ENCODE results near the gene STAC2.

Gene STAC2

DNA sequence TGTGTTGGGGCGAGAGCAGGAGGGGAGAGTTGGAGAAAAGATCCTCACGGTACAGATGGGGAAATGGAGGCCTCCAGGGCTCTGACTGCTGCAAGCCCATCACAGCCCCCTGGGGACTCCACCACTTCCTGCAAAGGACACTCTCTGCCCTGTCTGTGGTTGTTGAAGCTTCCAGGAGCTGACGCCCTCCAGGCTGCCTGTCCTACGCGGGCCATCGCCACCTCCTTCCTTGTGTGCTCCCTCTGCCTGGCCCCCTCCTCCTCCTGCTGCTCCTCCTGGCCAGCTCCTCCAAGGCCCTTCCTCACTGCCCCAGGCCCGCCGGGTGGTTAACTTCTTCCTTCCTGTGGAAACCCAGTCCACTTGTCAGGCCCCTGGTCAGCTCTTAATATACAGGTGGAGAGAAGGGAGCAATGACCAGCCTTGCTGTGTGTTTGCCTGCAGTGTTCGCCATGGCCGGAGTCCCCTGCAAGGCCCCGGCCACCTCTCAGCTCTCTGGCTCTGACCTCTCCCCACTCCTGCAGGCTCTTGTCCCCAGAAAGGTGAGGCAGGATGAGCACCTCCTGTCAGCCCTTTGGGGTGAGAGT is 18.4 kb upstream of the STAC2 start:
- no peak for DNase-seq
- no peak overlapping the region for H3K9ac ChIP-seq (ENCODE audit: low read length)
- H4K20me1 ChIP-seq (ENCODE audit: insufficient read depth, low read length), result no peaks in the 10 kb centered on the region
- no peak overlapping the region for H2AFZ ChIP-seq (ENCODE audit: low read length)
- H3K9me3 ChIP-seq (replicated peaks; ENCODE audit: insufficient read depth, low read length), result no peaks in the 10 kb centered on the region
- no peak for TF ChIP-seq CTCF (IDR thresholded peaks at IDR 0.05; ENCODE audit: low read length)
- no peak for TF ChIP-seq EZH2 (optimal IDR thresholded peaks at IDR 0.05; ENCODE audit: low read depth, low read length)
- TF ChIP-seq EZH2phosphoT487 (IDR thresholded peaks at IDR 0.05; ENCODE audit: low read length), result no peak
- H3F3A ChIP-seq (ENCODE audit: insufficient read depth, low read length), result no peaks in the 10 kb centered on the region
- no peak overlapping the region for H3K27ac ChIP-seq (ENCODE audit: low read length)
- H3K27me3 ChIP-seq (replicated peaks; ENCODE audit: insufficient read depth, low read length), result no peaks in the 10 kb centered on the region
- 0 out of 2 replicates have a peak, but pooled peaks cover 4% of the 10 kb centered on the region for H3K4me1 ChIP-seq (ENCODE audit: low read length)
- H3K4me3 ChIP-seq (ENCODE audit: low read length), result no peak overlapping the region
- H3K9me2 ChIP-seq (replicated peaks; ENCODE audit: insufficient read depth, low read length), result no peaks in the 10 kb centered on the region
- H3K4me2 ChIP-seq (ENCODE audit: low read depth, low read length), result no peak overlapping the region
- H3K36me3 ChIP-seq (replicated peaks; ENCODE audit: insufficient read depth, low read length), result no peaks in the 10 kb centered on the region
- H3K79me2 ChIP-seq (ENCODE audit: low read length), result no peaks in the 10 kb centered on the region

DNA sequence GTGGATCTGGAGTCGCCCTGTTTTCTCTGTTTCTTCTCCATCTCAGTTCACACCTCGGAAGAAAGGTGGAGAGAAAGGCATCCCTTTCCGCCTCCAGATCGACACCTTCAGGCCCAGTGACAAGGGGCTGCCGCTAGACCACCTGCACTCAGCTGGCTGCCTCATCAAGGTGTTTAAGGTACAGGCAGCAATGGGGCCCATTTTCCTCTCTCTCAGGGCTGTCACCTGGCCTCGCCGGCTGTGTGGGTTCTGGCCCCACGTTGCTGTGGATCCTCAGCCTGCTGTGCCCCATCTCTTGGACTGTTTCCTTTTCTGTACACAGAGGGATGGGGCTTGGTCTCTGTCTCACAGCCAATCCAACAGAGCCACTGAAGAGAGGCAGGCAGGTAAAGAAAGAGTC is 17.4 kb upstream of the STAC2 start:
- Histone ChIP-seq H3K27ac (ENCODE audit: low read length) (no peak overlapping the region), H3K9me2 (replicated peaks; ENCODE audit: insufficient read depth, low read length) (no peaks in the 10 kb centered on the region), H4K20me1 (ENCODE audit: insufficient read depth, low read length) (no peaks in the 10 kb centered on the region), H3K27me3 (replicated peaks; ENCODE audit: insufficient read depth, low read length) (no peaks in the 10 kb centered on the region), H2AFZ (ENCODE audit: low read length) (no peak overlapping the region), H3K9ac (ENCODE audit: low read length) (no peak overlapping the region), H3K4me1 (ENCODE audit: low read length) (0 out of 2 replicates have a peak, but pooled peaks cover 4% of the 10 kb centered on the region), H3K36me3 (replicated peaks; ENCODE audit: insufficient read depth, low read length) (no peaks in the 10 kb centered on the region), H3K9me3 (replicated peaks; ENCODE audit: insufficient read depth, low read length) (no peaks in the 10 kb centered on the region), H3K79me2 (ENCODE audit: low read length) (no peaks in the 10 kb centered on the region), H3K4me3 (ENCODE audit: low read length) (no peak overlapping the region), H3F3A (ENCODE audit: insufficient read depth, low read length) (no peaks in the 10 kb centered on the region), H3K4me2 (ENCODE audit: low read depth, low read length) (no peak overlapping the region)
- DNase-seq, result no peak
- TF ChIP-seq EZH2 (optimal IDR thresholded peaks at IDR 0.05; ENCODE audit: low read depth, low read length) (no peak), EZH2phosphoT487 (IDR thresholded peaks at IDR 0.05; ENCODE audit: low read length) (no peak), CTCF (IDR thresholded peaks at IDR 0.05; ENCODE audit: low read length) (no peak)

DNA sequence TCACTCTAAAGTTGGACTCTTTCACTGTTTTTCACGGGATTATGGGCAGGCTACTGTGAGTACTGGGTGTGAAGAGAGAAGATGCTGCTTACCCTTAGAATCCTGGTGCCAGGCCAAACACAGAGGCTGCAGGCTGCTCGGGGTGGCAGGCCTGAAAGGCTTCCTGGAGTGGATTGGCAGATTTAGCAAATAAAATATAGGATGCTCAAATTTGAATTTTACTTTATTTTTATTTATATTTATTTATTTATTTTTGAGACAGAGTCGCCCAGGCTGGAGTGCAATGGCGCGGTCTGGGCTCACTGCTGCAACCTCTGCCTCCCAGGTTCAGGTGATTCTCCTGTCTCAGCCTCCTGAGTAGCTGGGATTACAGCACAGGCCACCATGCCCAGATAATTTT is 14.9 kb upstream of the STAC2 start:
- H4K20me1 ChIP-seq (ENCODE audit: insufficient read depth, low read length), result no peaks in the 10 kb centered on the region
- H3K27ac ChIP-seq (ENCODE audit: low read length), result no peak overlapping the region
- no peak overlapping the region for H3K4me2 ChIP-seq (ENCODE audit: low read depth, low read length)
- no peaks in the 10 kb centered on the region for H3K79me2 ChIP-seq (ENCODE audit: low read length)
- no peaks in the 10 kb centered on the region for H3K9me2 ChIP-seq (replicated peaks; ENCODE audit: insufficient read depth, low read length)
- no peak overlapping the region for H2AFZ ChIP-seq (ENCODE audit: low read length)
- DNase-seq, result no peak
- no peaks in the 10 kb centered on the region for H3K27me3 ChIP-seq (replicated peaks; ENCODE audit: insufficient read depth, low read length)
- no peak overlapping the region for H3K4me3 ChIP-seq (ENCODE audit: low read length)
- no peak overlapping the region for H3K9ac ChIP-seq (ENCODE audit: low read length)
- H3F3A ChIP-seq (ENCODE audit: insufficient read depth, low read length), result no peaks in the 10 kb centered on the region
- no peaks in the 10 kb centered on the region for H3K36me3 ChIP-seq (replicated peaks; ENCODE audit: insufficient read depth, low read length)
- TF ChIP-seq EZH2phosphoT487 (IDR thresholded peaks at IDR 0.05; ENCODE audit: low read length) (no peak), CTCF (IDR thresholded peaks at IDR 0.05; ENCODE audit: low read length) (no peak), EZH2 (optimal IDR thresholded peaks at IDR 0.05; ENCODE audit: low read depth, low read length) (no peak)
- no peaks in the 10 kb centered on the region for H3K9me3 ChIP-seq (replicated peaks; ENCODE audit: insufficient read depth, low read length)
- 0 out of 2 replicates have a peak, but pooled peaks cover 4% of the 10 kb centered on the region for H3K4me1 ChIP-seq (ENCODE audit: low read length)

Measured in MM.1S (cell line).